ENCODE results near the gene UNKL.

UNKL gene

GRCh38 chr16:1333854-1334700, 80.4 kb downstream of the UNKL start:
- Mint-ChIP-seq H3K27ac (no peak overlapping the region), H3K27me3 (ENCODE audit: low read depth) (peaks cover 73% of the 10 kb centered on the region), H3K36me3 (ENCODE audit: low read depth) (no peaks in the 10 kb centered on the region), H3K9me3 (no peaks in the 10 kb centered on the region), H3K4me1 (no peaks in the 10 kb centered on the region), H3K4me3 (peak overlapping the region in 1 of 3 experiments; percentile 27)
- TF ChIP-seq CTCF (IDR thresholded peaks at IDR 0.05; ENCODE audit: unreplicated experiment in 3 of 3): no peak

- Mint-ChIP-seq H3K9me3 (no peaks in the 10 kb centered on the region), H3K4me1 (no peaks in the 10 kb centered on the region), H3K4me3 (peak within 1 kb of the TSS; percentile 53 to 78 (median 62))
These were observed 81.2 kb downstream of the UNKL start, which contains the start of gene BAIAP3 for GRCh38 chr16:1333149-1333812. Gene BAIAP3, plus strand, starts transcription at chr16:1333645. Its CDS starts 4,905 bp downstream, at chr16:1338550.

GRCh38 chr16:1332618-1333148, 81.8 kb downstream of the UNKL start:
- Mint-ChIP-seq H3K27ac (no peak overlapping the region), H3K4me1 (no peaks in the 10 kb centered on the region), H3K36me3 (ENCODE audit: low read depth) (no peaks in the 10 kb centered on the region)

More at GRCh38 chr16:1333149-1333812, 81.2 kb downstream of the UNKL start, which contains the start of gene BAIAP3:
- TF ChIP-seq CTCF (IDR thresholded peaks at IDR 0.05; ENCODE audit: unreplicated experiment in 3 of 3): no peak
- Mint-ChIP-seq H3K36me3 (ENCODE audit: low read depth) (no peaks in the 10 kb centered on the region), H3K27ac (no peak within 1 kb of the TSS), H3K27me3 (ENCODE audit: low read depth) (peaks cover 73% of the 10 kb centered on the region)

GRCh38 chr16:1331712-1332617, 82.5 kb downstream of the UNKL start:
- H3K9me3 Mint-ChIP-seq: no peaks in the 10 kb centered on the region
- peaks cover 65% of the 10 kb centered on the region for H3K27me3 Mint-ChIP-seq (ENCODE audit: low read depth)
- H3K27ac Mint-ChIP-seq: no peak overlapping the region
- no peaks in the 10 kb centered on the region for H3K4me1 Mint-ChIP-seq
- TF ChIP-seq CTCF (IDR thresholded peaks at IDR 0.05; ENCODE audit: unreplicated experiment in 3 of 3): no peak
- H3K36me3 Mint-ChIP-seq (ENCODE audit: low read depth): no peaks in the 10 kb centered on the region
- H3K4me3 Mint-ChIP-seq: peak overlapping the region; percentile 32 to 78 (median 62)

More at GRCh38 chr16:1332618-1333148, 81.8 kb downstream of the UNKL start:
- Mint-ChIP-seq H3K4me3 (peak overlapping the region; percentile 53 to 78 (median 62)), H3K27me3 (ENCODE audit: low read depth) (peaks cover 73% of the 10 kb centered on the region), H3K9me3 (no peaks in the 10 kb centered on the region)
- TF ChIP-seq CTCF (IDR thresholded peaks at IDR 0.05; ENCODE audit: unreplicated experiment in 3 of 3): no peak

- H3K36me3 Mint-ChIP-seq (ENCODE audit: low read depth): peaks cover 3% of the 10 kb centered on the region
- no peak overlapping the region for H3K27ac Mint-ChIP-seq
- H3K4me1 Mint-ChIP-seq: no peaks in the 10 kb centered on the region
- no peak for TF ChIP-seq CTCF (IDR thresholded peaks at IDR 0.05; ENCODE audit: unreplicated experiment in 3 of 3)
- H3K4me3 Mint-ChIP-seq: peak overlapping the region in 2 of 3 experiments; percentile 21 to 26
- H3K9me3 Mint-ChIP-seq: no peaks in the 10 kb centered on the region
- H3K27me3 Mint-ChIP-seq (ENCODE audit: low read depth): peaks cover 57% of the 10 kb centered on the region
These were observed 83.4 kb downstream of the UNKL start for GRCh38 chr16:1330931-1331711.

All from nephron (organoid).